ENCODE data around the gene MST1.

- TF ChIP-seq CTCF (IDR thresholded peaks at IDR 0.05 in 4 of 5, conservative IDR thresholded peaks at IDR 0.05 in 1 of 5) (no peak), POLR2A (IDR thresholded peaks at IDR 0.05) (no peak)
These were observed 48.0 kb downstream of the MST1 start for GRCh38 chr3:49641292-49641691.

All from gastrocnemius medialis (tissue), 4 donors.